Osteoblast (primary cell): ENCODE data around the gene CPED1. TPM values are rescaled to one million over a fixed set of nuclear protein-coding genes. Genes with fewer than 3 reads are reported as not detected.

ENCODE experiments used
- DNase-seq: peaks from one replicate; pipeline ENCODE4 v3.0.0; 2011; ENCODE audit warnings: low spot score, mixed read lengths; ENCODE audit not compliant: insufficient read length; ENCODE audit errors: missing footprints
- H2AFZ ChIP-seq: 2 replicates; pipeline ENCODE4 v1.6.0; 2011; ENCODE audit warnings: mild to moderate bottlenecking, low read length
- H3K27ac ChIP-seq: 2 replicates; pipeline ENCODE4 v1.5.1; 2011; ENCODE audit warnings: mild to moderate bottlenecking, low read depth, low read length, moderate library complexity
- H3K27me3 ChIP-seq: 2 replicates; pipeline ENCODE4 v1.6.0; 2012; ENCODE audit warnings: mild to moderate bottlenecking, control low read depth, inconsistent platforms, low read length, moderate library complexity; ENCODE audit not compliant: insufficient read depth
- H3K36me3 ChIP-seq: 2 replicates; pipeline ENCODE4 v1.5.1; 2011; ENCODE audit warnings: mild to moderate bottlenecking, low read length, control low read depth, moderate library complexity; ENCODE audit not compliant: insufficient read depth
- H3K4me1 ChIP-seq: 2 replicates; pipeline ENCODE4 v1.5.1; 2011; ENCODE audit warnings: mild to moderate bottlenecking, low read length, control low read depth, moderate library complexity; ENCODE audit not compliant: insufficient read depth
- H3K4me2 ChIP-seq: 2 replicates; pipeline ENCODE4 v1.6.0; 2011; ENCODE audit warnings: mild to moderate bottlenecking, low read length; ENCODE audit not compliant: insufficient read depth
- H3K4me3 ChIP-seq: fragments of 200-600 bp; sonication (generic); 3 replicates; pipeline ENCODE4 v1.5.1; 2012; ENCODE audit warnings: mild to moderate bottlenecking, low read length, inconsistent platforms; ENCODE audit not compliant: insufficient read depth
- H3K79me2 ChIP-seq: 2 replicates; pipeline ENCODE4 v1.6.0; 2012; ENCODE audit warnings: mild to moderate bottlenecking, low read length, control low read depth, inconsistent platforms; ENCODE audit not compliant: insufficient read depth
- H3K9me3 ChIP-seq: 2 replicates; pipeline ENCODE4 v1.5.1; 2011; ENCODE audit warnings: low read depth, low read length, control low read depth
- H4K20me1 ChIP-seq: 2 replicates; pipeline ENCODE4 v1.6.0; 2012; ENCODE audit warnings: mild to moderate bottlenecking, low read length, control low read depth; ENCODE audit not compliant: insufficient read depth
- CTCF ChIP-seq: IDR thresholded peaks from 2 replicates; pipeline ENCODE4 v1.5.1; 2011; ENCODE audit warnings: mild to moderate bottlenecking, low read depth, low read length, moderate library complexity; ENCODE audit errors: extremely low read depth
- total RNA-seq: library from RNA; depleted of rRNA; stranded (reverse); fragments of >200 nt; gene quantifications from 2 replicates; pipeline ENCODE4 v1.2.3, GENCODE V29; 2012

CPED1 gene
- total RNA-seq, 1 donor: 30.8 TPM

- H3K4me1 ChIP-seq: peaks cover 60% of the 10 kb centered on the region
- H3K36me3 ChIP-seq: no peaks in the 10 kb centered on the region
- no peak for TF ChIP-seq CTCF
- no peak for DNase-seq
- no peaks in the 10 kb centered on the region for H3K27me3 ChIP-seq
- H3K4me3 ChIP-seq: no peak overlapping the region
- H3K4me2 ChIP-seq: peak overlapping the region; percentile 67
- peak overlapping the region; percentile 49 for H2AFZ ChIP-seq
- no peaks in the 10 kb centered on the region for H4K20me1 ChIP-seq
- no peaks in the 10 kb centered on the region for H3K79me2 ChIP-seq
- no peaks in the 10 kb centered on the region for H3K9me3 ChIP-seq
- H3K27ac ChIP-seq: peak overlapping the region; percentile 83
Observed at GRCh38 chr7:121082400-121083101, 94.0 kb downstream of the CPED1 start.

GRCh38 chr7:121083138-121083789 is 94.8 kb downstream of the CPED1 start:
- H3K4me3 ChIP-seq: no peak overlapping the region
- no peaks in the 10 kb centered on the region for H4K20me1 ChIP-seq
- H3K9me3 ChIP-seq: no peaks in the 10 kb centered on the region
- H3K79me2 ChIP-seq: no peaks in the 10 kb centered on the region
- peak overlapping the region; percentile 83 for H3K27ac ChIP-seq
- H3K27me3 ChIP-seq: no peaks in the 10 kb centered on the region
- DNase-seq: no peak
- no peak for TF ChIP-seq CTCF
- peak overlapping the region; percentile 67 for H3K4me2 ChIP-seq
- peak overlapping the region; percentile 49 for H2AFZ ChIP-seq
- H3K36me3 ChIP-seq: no peaks in the 10 kb centered on the region
- peaks cover 60% of the 10 kb centered on the region for H3K4me1 ChIP-seq

GRCh38 chr7:121083790-121084251 is 95.3 kb downstream of the CPED1 start:
- Histone ChIP-seq H3K4me2 (peak overlapping the region; percentile 67), H4K20me1 (no peaks in the 10 kb centered on the region), H2AFZ (no peak overlapping the region), H3K79me2 (no peaks in the 10 kb centered on the region), H3K27ac (peak overlapping the region; percentile 83), H3K4me1 (peaks cover 60% of the 10 kb centered on the region), H3K4me3 (no peak overlapping the region), H3K9me3 (no peaks in the 10 kb centered on the region), H3K27me3 (no peaks in the 10 kb centered on the region), H3K36me3 (no peaks in the 10 kb centered on the region)
- peak; percentile 25 for DNase-seq
- TF ChIP-seq CTCF: no peak

DNA sequence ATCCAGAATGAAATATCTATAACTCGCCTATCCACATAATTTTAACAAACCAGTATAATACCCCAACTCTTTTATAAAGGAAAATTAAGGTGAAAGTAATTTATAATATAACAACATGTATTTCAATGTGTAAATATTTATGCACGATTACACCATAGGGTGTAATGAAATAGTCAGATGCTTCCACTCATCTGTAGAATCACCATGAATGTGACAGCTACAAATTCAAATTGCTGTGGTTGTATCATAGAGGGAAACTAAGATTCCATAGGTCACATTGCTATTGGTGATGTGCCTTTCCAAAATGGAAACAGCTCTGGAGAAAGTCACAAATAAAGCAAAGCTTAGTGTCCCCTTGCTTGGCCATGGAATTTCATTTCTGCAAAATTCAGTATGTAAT is 95.7 kb downstream of the CPED1 start:
- no peak for TF ChIP-seq CTCF
- H3K36me3 ChIP-seq: no peaks in the 10 kb centered on the region
- H3K4me1 ChIP-seq: peaks cover 60% of the 10 kb centered on the region
- H3K79me2 ChIP-seq: no peaks in the 10 kb centered on the region
- H4K20me1 ChIP-seq: no peaks in the 10 kb centered on the region
- no peaks in the 10 kb centered on the region for H3K9me3 ChIP-seq
- H3K27ac ChIP-seq: peak overlapping the region; percentile 83
- H3K27me3 ChIP-seq: no peaks in the 10 kb centered on the region
- DNase-seq: no peak
- H3K4me2 ChIP-seq: peak overlapping the region; percentile 67
- H3K4me3 ChIP-seq: no peak overlapping the region
- no peak overlapping the region for H2AFZ ChIP-seq
